ENCODE data around the gene MUC21.

Gene MUC21

GRCh38 chr6:30979141-30979540 is 4.4 kb upstream of the MUC21 start:
- H3K4me3 ChIP-seq (ENCODE audit: low read depth, low read length): no peak overlapping the region
- DNase-seq (ENCODE audit: low read depth): no peak
- TF ChIP-seq CTCF (conservative IDR thresholded peaks at IDR 0.05; ENCODE audit: low read depth, low read length): no peak

GRCh38 chr6:30979690-30980089 is 3.8 kb upstream of the MUC21 start:
- H3K4me3 ChIP-seq (ENCODE audit: low read depth, low read length): no peak overlapping the region
- no peak for TF ChIP-seq CTCF (conservative IDR thresholded peaks at IDR 0.05; ENCODE audit: low read depth, low read length)

GRCh38 chr6:30981942-30982772 is 1.4 kb upstream of the MUC21 start:
- peak overlapping the region; percentile 42 for H3K4me3 ChIP-seq (ENCODE audit: low read depth, low read length)
- peak; percentile 81 for DNase-seq (ENCODE audit: low read depth)
- peak; percentile 43 for TF ChIP-seq CTCF (conservative IDR thresholded peaks at IDR 0.05; ENCODE audit: low read depth, low read length)

More at GRCh38 chr6:30979690-30980089, 3.8 kb upstream of the MUC21 start:
- no peak for DNase-seq (ENCODE audit: low read depth)

- DNase-seq (ENCODE audit: low read depth): peak; percentile 13
- H3K4me3 ChIP-seq (ENCODE audit: low read depth, low read length): no peak overlapping the region
Observed at GRCh38 chr6:30985490-30985889, 2.0 kb downstream of the MUC21 start.

GRCh38 chr6:30987304-30987703 is 3.8 kb downstream of the MUC21 start:
- H3K4me3 ChIP-seq (ENCODE audit: low read depth, low read length): no peak overlapping the region
- TF ChIP-seq CTCF (conservative IDR thresholded peaks at IDR 0.05; ENCODE audit: low read depth, low read length): no peak
- DNase-seq (ENCODE audit: low read depth): no peak

More at GRCh38 chr6:30985490-30985889, 2.0 kb downstream of the MUC21 start:
- TF ChIP-seq CTCF (conservative IDR thresholded peaks at IDR 0.05; ENCODE audit: low read depth, low read length): no peak

GRCh38 chr6:30988209-30988825 is 4.8 kb downstream of the MUC21 start:
- TF ChIP-seq CTCF (conservative IDR thresholded peaks at IDR 0.05; ENCODE audit: low read depth, low read length): no peak
- no peak for DNase-seq (ENCODE audit: low read depth)
- H3K4me3 ChIP-seq (ENCODE audit: low read depth, low read length): no peak overlapping the region

Measured in choroid plexus epithelial cell (primary cell).